Activated CD8-positive, alpha-beta T cell treated with anti-CD3 and anti-CD28 coated beads for 36 hours (primary cell): ENCODE data around the gene LRRC8D. TPM values are rescaled to one million over a fixed set of nuclear protein-coding genes. Genes with fewer than 3 reads are reported as not detected.

ENCODE experiments used
- ATAC-seq: fragments of 200-7000 bp; cut with Tn5 transposase; one replicate; pipeline ENCODE4 v1.10.0; 2021; ENCODE audit warnings: mild to moderate bottlenecking, moderate library complexity
- CTCF ChIA-PET: fragments of 350-600 bp; sonication (Branson Sonifier 250); formaldehyde crosslinking; loops from one replicate; lab custom pipeline; 2021; ENCODE audit warnings: antibody characterized with exemption; lab: Charles Lee
- POLR2A ChIA-PET: fragments of 350-600 bp; sonication (Branson Sonifier 250); formaldehyde crosslinking; loops from one replicate; lab custom pipeline; 2021; ENCODE audit warnings: antibody characterized with exemption; lab: Charles Lee
- DNase-seq: peaks from one replicate; pipeline ENCODE4 v3.0.0-alpha.2; 2020
- H3K27ac Mint-ChIP-seq: one replicate; pipeline ENCODE4 v1.8.0; 2021; ENCODE audit warnings: mild to moderate bottlenecking, mixed read lengths
- H3K27me3 Mint-ChIP-seq: one replicate; pipeline ENCODE4 v1.8.0; 2021; ENCODE audit warnings: mixed read lengths
- H3K36me3 Mint-ChIP-seq: one replicate; pipeline ENCODE4 v1.8.0; 2021; ENCODE audit warnings: low read depth, mixed read lengths
- H3K4me1 Mint-ChIP-seq: one replicate; pipeline ENCODE4 v1.8.0; 2021; ENCODE audit warnings: low read depth, mixed read lengths
- H3K4me3 Mint-ChIP-seq: one replicate; pipeline ENCODE4 v1.8.0; 2021; ENCODE audit warnings: mild to moderate bottlenecking, moderate library complexity, mixed read lengths
- H3K9me3 Mint-ChIP-seq: one replicate; pipeline ENCODE4 v1.8.0; 2021; ENCODE audit warnings: mixed read lengths
- CTCF ChIP-seq: fragments of 200-600 bp; IDR thresholded peaks from one replicate; pipeline ENCODE4 v1.8.0; 2022; ENCODE audit warnings: antibody characterized with exemption, mild to moderate bottlenecking
- intact Hi-C: fragments of 100-400 bp; cut with micrococcal nuclease; formaldehyde crosslinking; loops from one replicate; pipeline ENCODE4 v1.10.0; 2022
- total RNA-seq, 2 experiments: library from RNA; stranded (reverse); gene quantifications; one replicate each; pipeline ENCODE4 v1.2.3, GENCODE V29; 2021

The LRRC8D gene
- total RNA-seq, 2 experiments from 2014 or later = 26.3 to 27.5 TPM

GRCh38 chr1:89907727-89908212 is 86.9 kb downstream of the LRRC8D start:
- ChIA-PET CTCF (no interaction called here), POLR2A (interaction anchor here (0.7 kb wide), 1 partner anchor 31 kb away, joined by 3 read pairs; no protein-coding TSS in a partner anchor)
- TF ChIP-seq CTCF = no peak
- Mint-ChIP-seq H3K27me3 (no peaks in the 10 kb centered on the region), H3K9me3 (no peaks in the 10 kb centered on the region), H3K27ac (peak overlapping the region; percentile 55), H3K4me3 (no peak overlapping the region), H3K4me1 (peaks cover 68% of the 10 kb centered on the region), H3K36me3 (peaks cover 27% of the 10 kb centered on the region)
- DNase-seq (peak; percentile 5), ATAC-seq (peak; percentile 55)
- intact Hi-C loops = no loop called here

GRCh38 chr1:89908273-89908671 is 87.4 kb downstream of the LRRC8D start:
- POLR2A ChIA-PET = no interaction called here
- peak overlapping the region; percentile 28 for H3K27ac Mint-ChIP-seq
- ATAC-seq = no peak
- intact Hi-C loops = no loop called here
- H3K9me3 Mint-ChIP-seq = no peaks in the 10 kb centered on the region
- peaks cover 31% of the 10 kb centered on the region for H3K36me3 Mint-ChIP-seq
- CTCF ChIA-PET = interaction anchor here (1.2 kb wide), 1 partner anchor 107 kb away, joined by 3 read pairs; no protein-coding TSS in a partner anchor
- H3K4me3 Mint-ChIP-seq = no peak overlapping the region
- H3K27me3 Mint-ChIP-seq = no peaks in the 10 kb centered on the region
- TF ChIP-seq CTCF = no peak
- no peak for DNase-seq
- H3K4me1 Mint-ChIP-seq = peaks cover 68% of the 10 kb centered on the region

- peaks cover 63% of the 10 kb centered on the region for H3K4me1 Mint-ChIP-seq
- no peak for TF ChIP-seq CTCF
- intact Hi-C loops = no loop called here
- peak overlapping the region; percentile 56 for H3K27ac Mint-ChIP-seq
- H3K36me3 Mint-ChIP-seq = peaks cover 35% of the 10 kb centered on the region
- no peaks in the 10 kb centered on the region for H3K27me3 Mint-ChIP-seq
- ChIA-PET POLR2A (no interaction called here), CTCF (interaction anchor here (0.7 to 1.2 kb wide), 2 partner anchors 81 to 107 kb away, joined by 3 read pairs; no protein-coding TSS in a partner anchor)
- no peak overlapping the region for H3K4me3 Mint-ChIP-seq
- ATAC-seq = no peak
- no peaks in the 10 kb centered on the region for H3K9me3 Mint-ChIP-seq
- DNase-seq = no peak
Measured at GRCh38 chr1:89908672-89909436, 88.0 kb downstream of the LRRC8D start.

GRCh38 chr1:89910268-89910667 is 89.4 kb downstream of the LRRC8D start:
- TF ChIP-seq CTCF = no peak
- ATAC-seq = no peak

GRCh38 chr1:89910780-89911179 is 89.9 kb downstream of the LRRC8D start:
- ChIA-PET POLR2A (no interaction called here), CTCF (interaction anchor here (1.6 kb wide), 1 partner anchor 67 kb away, joined by 3 read pairs; no protein-coding TSS in a partner anchor)
- H3K4me1 Mint-ChIP-seq = peaks cover 50% of the 10 kb centered on the region
- no peak overlapping the region for H3K4me3 Mint-ChIP-seq
- DNase-seq (no peak), ATAC-seq (no peak)
- no peak for TF ChIP-seq CTCF
- H3K36me3 Mint-ChIP-seq = peaks cover 31% of the 10 kb centered on the region
- H3K27ac Mint-ChIP-seq = no peak overlapping the region
- H3K9me3 Mint-ChIP-seq = no peaks in the 10 kb centered on the region
- H3K27me3 Mint-ChIP-seq = no peaks in the 10 kb centered on the region
- intact Hi-C loops = no loop called here

More at GRCh38 chr1:89910268-89910667, 89.4 kb downstream of the LRRC8D start:
- Mint-ChIP-seq H3K27ac (no peak overlapping the region), H3K4me1 (peaks cover 55% of the 10 kb centered on the region), H3K36me3 (peaks cover 36% of the 10 kb centered on the region), H3K27me3 (no peaks in the 10 kb centered on the region), H3K9me3 (no peaks in the 10 kb centered on the region), H3K4me3 (no peak overlapping the region)
- intact Hi-C loops = no loop called here
- ChIA-PET POLR2A (no interaction called here), CTCF (interaction anchor here (1.6 kb wide), 1 partner anchor 67 kb away, joined by 3 read pairs; no protein-coding TSS in a partner anchor)
- DNase-seq = no peak
